K562 (cell line): ENCODE data around the gene CPSF6. TPM values are rescaled to one million over a fixed set of nuclear protein-coding genes. Genes with fewer than 3 reads are reported as not detected.

ENCODE experiments used
- ATAC-seq: fragments of 200-7000 bp; cut with Tn5 transposase; 3 replicates; pipeline ENCODE4 v1.9.1; 2020; ENCODE audit warnings: moderate library complexity
- BruUV-seq: library from RNA; stranded (reverse); fragments of 400-500 nt; replicated peaks from 2 replicates; lab custom pipeline; 2021; lab: Mats Ljungman, UMichigan
- CTCF ChIA-PET: fragments of 300-600 bp; formaldehyde crosslinking; extraction: SDS; loops from one replicate; lab custom pipeline; 2021; ENCODE audit warnings: low intra/inter-chr PET ratio; lab: Yijun Ruan, JAX
- POLR2A ChIA-PET: fragments of 300-600, 350-650 bp; sonication (Branson Sonifier 250); formaldehyde crosslinking; extraction: SDS; loops from one replicate; lab custom pipeline; 2021; ENCODE audit warnings: antibody characterized with exemption, inconsistent platforms; lab: Yijun Ruan, JAX
- DNase-seq, 4 experiments: peaks; one replicate each; pipeline versions ENCODE4 v3.0.0 to v3.0.0-alpha.2; 2011 to 2018; ENCODE audit warnings: low spot score in 3 of 4, mixed read lengths in 3 of 4; ENCODE audit errors: extremely low read depth in 1 of 4
- FAIRE-seq: peaks from 2 replicates; lab custom pipeline; 2011; peaks lifted over from hg19 to GRCh38; lab: Jason Lieb, UNC
- H2AFZ ChIP-seq: 2 replicates; pipeline ENCODE4 v1.6.0; 2011; ENCODE audit warnings: low read depth, low read length, control low read depth, inconsistent platforms
- H3K27ac ChIP-seq: fragments of 200-600 bp; 3 replicates; pipeline ENCODE4 v1.8.0; 2011; ENCODE audit warnings: low read depth, mild to moderate bottlenecking, control low read depth, inconsistent platforms, low read length, moderate library complexity, mixed read lengths; ENCODE audit errors: extremely low read depth
- H3K27me3 ChIP-seq, 2 experiments: fragments of 300-600 bp in 1 of 2; 2 replicates in 1 of 2; 3 replicates in 1 of 2; pipeline versions ENCODE4 v1.6.0 to v1.8.0; 2011; ENCODE audit warnings: inconsistent platforms in 2 of 2, low read length in 2 of 2, mild to moderate bottlenecking in 1 of 2, mixed read lengths in 1 of 2, moderate library complexity in 1 of 2; ENCODE audit not compliant: control insufficient read depth in 2 of 2, insufficient read depth in 2 of 2
- H3K36me3 ChIP-seq: fragments of 300-600 bp; 3 replicates; pipeline ENCODE4 v1.8.0; 2011; ENCODE audit warnings: mild to moderate bottlenecking, low read length, inconsistent platforms; ENCODE audit not compliant: control insufficient read depth, insufficient read depth
- H3K4me1 ChIP-seq, 2 experiments: fragments of 200-600 bp in 1 of 2; replicated peaks in 1 of 2; 2 replicates in 1 of 2; 3 replicates in 1 of 2; pipeline versions ENCODE4 v1.5.1 to v1.8.0; 2011; ENCODE audit warnings: inconsistent platforms in 2 of 2, low read length in 2 of 2, mild to moderate bottlenecking in 1 of 2, mixed read lengths in 1 of 2, moderate library complexity in 1 of 2; ENCODE audit not compliant: control insufficient read depth in 2 of 2, insufficient read depth in 2 of 2
- H3K4me2 ChIP-seq: 2 replicates; pipeline ENCODE4 v1.6.1; 2011; ENCODE audit warnings: low read length, control low read depth, inconsistent platforms, mixed read lengths; ENCODE audit not compliant: insufficient read depth
- H3K4me3 ChIP-seq: fragments of 200-600 bp; sonication (generic), shearing (Covaris generic); 2 replicates; pipeline ENCODE4 v1.5.1; 2016; ENCODE audit warnings: control low read depth, inconsistent platforms
- H3K79me2 ChIP-seq: fragments of 200-600 bp; 3 replicates; pipeline ENCODE4 v1.8.0; 2011; ENCODE audit warnings: low read length, inconsistent platforms; ENCODE audit not compliant: control insufficient read depth, insufficient read depth
- H3K9ac ChIP-seq, 2 experiments: 2 replicates each; pipeline versions ENCODE4 v1.6.0 to v1.6.1; 2011; ENCODE audit warnings: low read depth in 2 of 2, low read length in 2 of 2, control low read depth in 1 of 2, inconsistent platforms in 1 of 2, mild to moderate bottlenecking in 1 of 2, mixed read lengths in 1 of 2; ENCODE audit not compliant: insufficient read depth in 1 of 2
- H3K9me1 ChIP-seq: one replicate; pipeline ENCODE4 v1.6.0; 2011; ENCODE audit warnings: inconsistent platforms, mild to moderate bottlenecking, low read length, moderate library complexity; ENCODE audit not compliant: control insufficient read depth, insufficient read depth
- H3K9me3 ChIP-seq: replicated peaks from 2 replicates; pipeline ENCODE4 v1.5.1; 2011; ENCODE audit warnings: low read depth, low read length, inconsistent platforms; ENCODE audit not compliant: control insufficient read depth, insufficient read depth
- H4K20me1 ChIP-seq: replicated peaks from 2 replicates; pipeline ENCODE4 v1.6.1; 2011; ENCODE audit warnings: low read length, inconsistent platforms, mixed read lengths; ENCODE audit not compliant: control insufficient read depth, insufficient read depth
- ASH1L ChIP-seq: fragments of 450-650 bp; IDR thresholded peaks from 2 replicates; pipeline ENCODE4 v1.6.1; 2018; ENCODE audit warnings: borderline replicate concordance, mild to moderate bottlenecking, low read depth; ENCODE audit not compliant: partially characterized antibody
- CC2D1A ChIP-seq: fragments of 450-650 bp; IDR thresholded peaks from 2 replicates; pipeline ENCODE4 v1.6.1; 2017; ENCODE audit warnings: mild to moderate bottlenecking
- CREB3 ChIP-seq: fragments of 450-650 bp; conservative IDR thresholded peaks from 2 replicates; pipeline ENCODE4 v1.6.1; 2016; ENCODE audit warnings: missing genetic modification characterization, low read depth, mild to moderate bottlenecking, missing compliant biosample characterization, moderate library complexity
- E2F1 ChIP-seq: sonication (generic); formaldehyde crosslinking; IDR thresholded peaks from 2 replicates; pipeline ENCODE4 v1.8.1; 2023; ENCODE audit warnings: mild to moderate bottlenecking, missing genetic modification reagents, moderate library complexity
- FOXP4 ChIP-seq: sonication (generic); formaldehyde crosslinking; IDR thresholded peaks from 2 replicates; pipeline ENCODE4 v1.8.0; 2022; ENCODE audit warnings: mild to moderate bottlenecking, missing genetic modification reagents, borderline replicate concordance
- ILF3 ChIP-seq: fragments of 450-650 bp; IDR thresholded peaks from 2 replicates; pipeline ENCODE4 v1.6.1; 2018; ENCODE audit warnings: antibody characterized with exemption, mild to moderate bottlenecking, moderate library complexity, borderline replicate concordance
- MAZ ChIP-seq, 2 experiments: fragments of 450-650 bp in 1 of 2; sonication (generic) in 1 of 2; formaldehyde crosslinking; IDR thresholded peaks in 1 of 2; conservative IDR thresholded peaks in 1 of 2; 2 replicates each; pipeline versions ENCODE4 v1.4.0 to v1.5.0; 2020; ENCODE audit warnings: mild to moderate bottlenecking in 1 of 2, missing genetic modification reagents in 1 of 2
- MXD1 ChIP-seq: fragments of 250-450 bp; sonication (Bioruptor Pico); IDR thresholded peaks from 2 replicates; pipeline ENCODE4 v1.8.0; 2021; ENCODE audit warnings: borderline replicate concordance, mild to moderate bottlenecking, moderate library complexity; ENCODE audit not compliant: poor library complexity, severe bottlenecking
- NCOR1 ChIP-seq: fragments of 450-650 bp; IDR thresholded peaks from 2 replicates; pipeline ENCODE4 v1.6.1; 2016; ENCODE audit warnings: mild to moderate bottlenecking, moderate library complexity
- NFIX ChIP-seq: fragments of 250-450 bp; sonication (Bioruptor Pico); IDR thresholded peaks from 2 replicates; pipeline ENCODE4 v1.4.0; 2020; ENCODE audit warnings: low read depth, mild to moderate bottlenecking, moderate library complexity
- RAD21 ChIP-seq, 2 experiments: fragments of 250-450 bp in 1 of 2; fragments of 450-650 bp in 1 of 2; sonication (Bioruptor Pico) in 1 of 2; formaldehyde crosslinking in 1 of 2; IDR thresholded peaks in 1 of 2; conservative IDR thresholded peaks in 1 of 2; 2 replicates each; pipeline versions ENCODE4 v1.4.0 to v1.8.0; 2020 to 2022; ENCODE audit warnings: mild to moderate bottlenecking in 2 of 2, moderate library complexity in 1 of 2
- SMC3 ChIP-seq: conservative IDR thresholded peaks from 2 replicates; pipeline ENCODE4 v1.6.1; 2011; ENCODE audit warnings: low read depth, low read length, improper control_type of control experiment; ENCODE audit not compliant: insufficient read depth
- SRF ChIP-seq, 2 experiments: fragments of 250-450, 450-650 bp in 1 of 2; sonication (Bioruptor Pico) in 1 of 2; sonication (generic) in 1 of 2; formaldehyde crosslinking; IDR thresholded peaks; 2 replicates each; pipeline versions ENCODE4 v1.5.0 to v1.5.1; 2020 to 2022; ENCODE audit warnings: mild to moderate bottlenecking in 1 of 2, missing genetic modification reagents in 1 of 2
- TAF7 ChIP-seq: fragments of 450-650 bp; IDR thresholded peaks from 2 replicates; pipeline ENCODE4 v1.6.1; 2016; ENCODE audit warnings: missing genetic modification characterization, missing compliant biosample characterization
- TBL1XR1 ChIP-seq, 2 experiments: IDR thresholded peaks; 2 replicates each; pipeline ENCODE4 v1.6.1; 2012; ENCODE audit warnings: improper control_type of control experiment in 2 of 2, low read length in 2 of 2, mild to moderate bottlenecking in 1 of 2
- WGBS: fragments of 100-300 bp; shearing (Covaris generic); methylation state at CpG from one replicate; pipeline ENCODE4 v1.1.6; 2016; ENCODE audit warnings: low coverage, mixed read lengths; ENCODE audit not compliant: insufficient coverage; ENCODE audit errors: missing lambda C conversion rate; 5-methylcytosine and 5-hydroxymethylcytosine counted together
- in situ Hi-C: fragments of 300-500 bp; cut with MboI; formaldehyde crosslinking; loops from 4 replicates; pipeline ENCODE4 v1.15.0; 2018; ENCODE audit warnings: inconsistent platforms, mixed read lengths
- intact Hi-C: fragments of 100-400 bp; cut with micrococcal nuclease; formaldehyde crosslinking; loops from 2 replicates; pipeline ENCODE4 v1.14.2; 2022
- polyA plus RNA-seq, 8 experiments: library from polyadenylated mRNA; depleted of rRNA in 4 of 8; stranded (reverse) in 5 of 8; unstranded in 3 of 8; fragments of >200 nt; fragmentation: Nextera tagmentation in 2 of 8; fragmentation: Illumina TruSeq in 1 of 8; extraction: Ambion mirVana in 2 of 8; extraction: Trizol in 1 of 8; gene quantifications; 2 replicates each; pipeline versions ENCODE4 v1.2.1 to v1.2.3, GENCODE V29; 2011 to 2014; ENCODE audit warnings: inconsistent platforms in 1 of 8, missing spikeins in 1 of 8
- total RNA-seq, 7 experiments: library from RNA; depleted of rRNA in 6 of 7; stranded (reverse); fragments of >200 nt in 6 of 7; fragmentation: Illumina TruSeq in 2 of 7; extraction: Trizol in 2 of 7; gene quantifications; 2 replicates each; pipeline versions ENCODE4 v1.2.1 to v1.2.3, GENCODE V29; 2011 to 2021; ENCODE audit warnings: low replicate concordance in 1 of 7

The CPSF6 gene
- total and polyA plus RNA-seq, 9 of the 15 experiments (the other 6 are each of a cell fraction or from before 2014, with no cell fraction given), result 34.3 to 129 (median 77.8) TPM

GRCh38 chr12:69290545-69291277, 51.3 kb downstream of the CPSF6 start:
- ChIA-PET CTCF (interaction anchor here (0.7 to 2.2 kb wide), 7 partner anchors 97 to 1050 kb away, joined by 3 to 25 read pairs (median 4); no protein-coding TSS in a partner anchor), POLR2A (interaction anchor here (0.9 kb wide), 1 partner anchor 280 kb away, joined by 3 read pairs; no protein-coding TSS in a partner anchor)
- Histone ChIP-seq H3K27me3 (no peaks in the 10 kb centered on the region), H3K9me1 (no peaks in the 10 kb centered on the region), H3K4me1 (no peaks in the 10 kb centered on the region; a peak in 1 of 5 replicates), H3K9me3 (no peaks in the 10 kb centered on the region), H3K4me3 (no peak overlapping the region), H3K79me2 (no peaks in the 10 kb centered on the region), H3K4me2 (no peak overlapping the region), H3K9ac (no peak overlapping the region), H2AFZ (peak overlapping the region; percentile 44; the same call in 1 of the 2 replicates), H3K36me3 (no peaks in the 10 kb centered on the region), H3K27ac (no peak overlapping the region), H4K20me1 (no peaks in the 10 kb centered on the region)
- in situ Hi-C loops (no loop called here), intact Hi-C loops (loop anchor here (1.0 to 5.0 kb wide), 4 partner anchors 58 to 280 kb away; partner anchors contain the start of gene LYZ)
- FAIRE-seq (peak; percentile 94), DNase-seq (peak; percentile 76 to 91 (median 78)), ATAC-seq (peak; percentile 100)
- 21% methylated on average over 9 of the region's 9 CpGs for WGBS
- BruUV-seq, result no TSS peak
- no peak for TF ChIP-seq MXD1
- TF ChIP-seq MAZ (CRISPR knock-in tag; conservative IDR thresholded peaks at IDR 0.05 in 1 of 2, IDR thresholded peaks at IDR 0.05 in 1 of 2), result peak in 1 of 2 experiments; percentile 45; a peak in 2 of 4 replicates
- TF ChIP-seq SRF (CRISPR knock-in tag; IDR thresholded peaks at IDR 0.05), result no peak
- TF ChIP-seq TAF7, result no peak
- TF ChIP-seq FOXP4 (CRISPR knock-in tag), result no peak
- TF ChIP-seq TBL1XR1 (IDR thresholded peaks at IDR 0.05; ENCODE audit: low read length in 2 of 2), result peak in 1 of 2 experiments; percentile 32; a peak in 1 of 4 replicates
- no peak for TF ChIP-seq ASH1L
- TF ChIP-seq ILF3, result no peak
- TF ChIP-seq SMC3, result peak; percentile 91
- peak; percentile 84 for TF ChIP-seq CC2D1A
- no peak for TF ChIP-seq E2F1 (CRISPR knock-in tag)
- no peak for TF ChIP-seq NCOR1
- TF ChIP-seq RAD21 (CRISPR knock-in tag; conservative IDR thresholded peaks at IDR 0.05 in 1 of 2, IDR thresholded peaks at IDR 0.05 in 1 of 2), result peak; percentile 98 to 99
- TF ChIP-seq NFIX, result no peak
- no peak for TF ChIP-seq CREB3 (tag)
